ENCODE measurements around the gene DSG1. TPM values are rescaled to one million over a fixed set of nuclear protein-coding genes. Genes with fewer than 3 reads are reported as not detected.

DSG1 gene
- total and polyA plus RNA-seq, 2 of the 13 experiments (the other 11 are each of a cell fraction or from before 2014, with no cell fraction given): 0.04 TPM; not detected in 1

GRCh38 chr18:31302991-31303390, 15.0 kb upstream of the DSG1 start:
- peak; percentile 3 for DNase-seq (ENCODE audit: low spot score)
- intact Hi-C loops (cut with micrococcal nuclease; ENCODE audit: unreplicated experiment) (no loop called here), in situ Hi-C loops (cut with HindIII; ENCODE audit: extremely low pct_ligation_motif_present, low pct_unique_long_range_greater_than_20kb) (no loop called here)
- H3K27ac ChIP-seq (ENCODE audit: extremely low read length, insufficient read depth, low read length): no peak overlapping the region
- H3K36me3 ChIP-seq (replicated peaks in 1 of 2; ENCODE audit: control insufficient read depth in 1 of 2, insufficient read depth in 2 of 2, low read length in 2 of 2): no peaks in the 10 kb centered on the region
- no peaks in the 10 kb centered on the region for H4K20me1 ChIP-seq (ENCODE audit: insufficient read depth, low read length)
- FAIRE-seq: no peak
- no peaks in the 10 kb centered on the region for H3K9me3 ChIP-seq (ENCODE audit: low read length)
- H3K4me1 ChIP-seq (ENCODE audit: insufficient read depth, low read length): no peaks in the 10 kb centered on the region
- POLR2A ChIA-PET: no interaction called here
- no peak overlapping the region for H3K9ac ChIP-seq (ENCODE audit: insufficient read depth, low read depth, low read length)
- CTCF ChIA-PET (ENCODE audit: low intra/inter-chr PET ratio, low total read pairs): no interaction called here
- no peaks in the 10 kb centered on the region for H3K79me2 ChIP-seq (ENCODE audit: insufficient read depth, low read length)
- H3K4me3 ChIP-seq (replicated peaks in 1 of 3; ENCODE audit: insufficient read depth in 1 of 3, low read depth in 2 of 3, low read length in 3 of 3): no peak overlapping the region
- H2AFZ ChIP-seq (ENCODE audit: low read length): no peak overlapping the region
- H3K4me2 ChIP-seq (ENCODE audit: low read depth, low read length): no peak overlapping the region
- no peak for ATAC-seq
- no peak for TF ChIP-seq ZBTB40 (IDR thresholded peaks at IDR 0.05)
- TF ChIP-seq ZBTB40 (CRISPR knock-in tag; IDR thresholded peaks at IDR 0.05): no peak
- peak; percentile 54; the same call in 1 of the 2 replicates for TF ChIP-seq MAFF (IDR thresholded peaks at IDR 0.05; ENCODE audit: low read depth, low read length)
- TF ChIP-seq MAFK (conservative IDR thresholded peaks at IDR 0.05 in 1 of 2, IDR thresholded peaks at IDR 0.05 in 1 of 2; ENCODE audit: low read length in 2 of 2): peak; percentile 37 to 55; a peak in 3 of 4 replicates
- TF ChIP-seq TEAD3 (CRISPR knock-in tag; optimal IDR thresholded peaks at IDR 0.05; ENCODE audit: borderline replicate concordance): no peak
- no TSS peak for BruUV-seq (replicated peaks)
- no peaks in the 10 kb centered on the region for H3K27me3 ChIP-seq (ENCODE audit: control insufficient read depth in 1 of 2, insufficient read depth in 2 of 2, low read length in 2 of 2)
